H1 (cell line): ENCODE measurements around the gene SMTN. TPM values are rescaled to one million over a fixed set of nuclear protein-coding genes. Genes with fewer than 3 reads are reported as not detected.

Experiments used
- CTCF ChIA-PET: fragments of 300-600 bp; sonication (Branson Sonifier 250); formaldehyde crosslinking; loops from one replicate; lab custom pipeline; 2021; ENCODE audit not compliant: partially characterized antibody; lab: Charles Lee
- POLR2A ChIA-PET: fragments of 300-600 bp; sonication (Branson Sonifier 250); formaldehyde crosslinking; loops from one replicate; lab custom pipeline; 2021; ENCODE audit warnings: inconsistent platforms; ENCODE audit not compliant: partially characterized antibody; lab: Charles Lee
- DNase-seq, 2 experiments: peaks; one replicate each; pipeline versions ENCODE4 v3.0.0 to v3.0.0-alpha.2; 2010 to 2022; ENCODE audit warnings: low spot score in 2 of 2, low read depth in 1 of 2, mixed read lengths in 1 of 2
- FAIRE-seq: peaks from 2 replicates; lab custom pipeline; 2011; peaks lifted over from hg19 to GRCh38; lab: Jason Lieb, UNC
- H2AFZ ChIP-seq: 2 replicates; pipeline ENCODE4 v1.8.1; 2012; ENCODE audit warnings: low read length, inconsistent platforms
- H2AK5ac ChIP-seq: 2 replicates; pipeline ENCODE4 v1.6.1; 2013; ENCODE audit warnings: low read depth, low read length
- H2BK120ac ChIP-seq: replicated peaks from 2 replicates; pipeline ENCODE3; 2013; ENCODE audit warnings: low read depth, low read length, inconsistent platforms
- H2BK12ac ChIP-seq: 2 replicates; pipeline ENCODE4 v1.6.1; 2013; ENCODE audit warnings: low read depth, low read length
- H2BK15ac ChIP-seq: 2 replicates; pipeline ENCODE4 v1.6.1; 2013; ENCODE audit warnings: low read length
- H2BK20ac ChIP-seq: 2 replicates; pipeline ENCODE4 v1.6.1; 2013; ENCODE audit warnings: low read length
- H2BK5ac ChIP-seq: 2 replicates; pipeline ENCODE4 v1.6.1; 2013; ENCODE audit warnings: low read depth, low read length
- H3K14ac ChIP-seq: 2 replicates; pipeline ENCODE4 v1.6.1; 2013; ENCODE audit warnings: inconsistent platforms; ENCODE audit not compliant: insufficient read length
- H3K18ac ChIP-seq: 2 replicates; pipeline ENCODE4 v1.6.1; 2013; ENCODE audit warnings: low read length; ENCODE audit errors: extremely low read depth
- H3K23ac ChIP-seq: 2 replicates; pipeline ENCODE4 v1.6.1; 2013; ENCODE audit warnings: inconsistent platforms; ENCODE audit not compliant: insufficient read length
- H3K23me2 ChIP-seq: 2 replicates; pipeline ENCODE4 v1.6.1; 2013; ENCODE audit warnings: low read depth, low read length
- H3K27ac ChIP-seq: 2 replicates; pipeline ENCODE4 v1.6.1; 2011; ENCODE audit warnings: low read depth, low read length, inconsistent platforms
- H3K27me3 ChIP-seq, 4 experiments: replicated peaks in 1 of 4; 1 replicate in 1 of 4; 2 replicates in 3 of 4; pipeline versions ENCODE4 v1.6.1 to v1.8.1; 2011 to 2013; ENCODE audit warnings: low read length in 3 of 4, mild to moderate bottlenecking in 3 of 4, inconsistent platforms in 2 of 4, mixed read lengths in 2 of 4, moderate library complexity in 1 of 4; ENCODE audit not compliant: control insufficient read depth in 3 of 4, insufficient read depth in 3 of 4; ENCODE audit errors: extremely low read depth in 1 of 4
- H3K36me3 ChIP-seq, 4 experiments: 2 replicates each; pipeline versions ENCODE4 v1.6.1 to v1.8.1; 2011 to 2013; ENCODE audit warnings: mild to moderate bottlenecking in 4 of 4, low read length in 3 of 4, moderate library complexity in 2 of 4, control low read depth in 1 of 4, inconsistent platforms in 1 of 4; ENCODE audit not compliant: insufficient read depth in 4 of 4, control insufficient read depth in 2 of 4
- H3K4ac ChIP-seq: replicated peaks from 2 replicates; pipeline ENCODE3; 2013; ENCODE audit warnings: low read length, low read depth, mixed read lengths, inconsistent platforms; ENCODE audit not compliant: insufficient read length
- H3K4me1 ChIP-seq, 4 experiments: replicated peaks in 1 of 4; 1 replicate in 1 of 4; 2 replicates in 3 of 4; pipeline versions ENCODE4 v1.6.1 to v1.8.1; 2011 to 2013; ENCODE audit warnings: low read length in 3 of 4, inconsistent platforms in 2 of 4, mixed read lengths in 1 of 4; ENCODE audit not compliant: insufficient read depth in 4 of 4, control insufficient read depth in 3 of 4
- H3K4me2 ChIP-seq, 2 experiments: 2 replicates each; pipeline versions ENCODE4 v1.6.1 to v1.8.1; 2011 to 2013; ENCODE audit warnings: low read depth in 2 of 2, low read length in 2 of 2, control low read depth in 1 of 2, inconsistent platforms in 1 of 2, mild to moderate bottlenecking in 1 of 2; ENCODE audit not compliant: insufficient read depth in 1 of 2
- H3K4me3 ChIP-seq, 4 experiments: fragments of 200-600, 300-600 bp in 1 of 4; sonication (generic), shearing (Covaris generic), sonication (Bioruptor Twin) in 1 of 4; 2 replicates each; pipeline versions ENCODE4 v1.5.1 to v1.8.1; 2011 to 2016; ENCODE audit warnings: low read length in 4 of 4, low read depth in 3 of 4, control low read depth in 2 of 4, inconsistent platforms in 2 of 4, mild to moderate bottlenecking in 2 of 4, mixed read lengths in 1 of 4, moderate library complexity in 1 of 4; ENCODE audit not compliant: insufficient read depth in 2 of 4; ENCODE audit errors: extremely low read depth in 1 of 4
- H3K56ac ChIP-seq: replicated peaks from 2 replicates; pipeline ENCODE3; 2013; ENCODE audit warnings: low read depth, mild to moderate bottlenecking, mixed read lengths, low read length, inconsistent platforms; ENCODE audit not compliant: insufficient read length
- H3K79me1 ChIP-seq: 2 replicates; pipeline ENCODE4 v1.6.1; 2013; ENCODE audit warnings: low read depth, low read length, control low read depth
- H3K79me2 ChIP-seq, 2 experiments: 2 replicates each; pipeline versions ENCODE4 v1.6.1 to v1.8.1; 2012 to 2013; ENCODE audit warnings: low read length in 2 of 2, mild to moderate bottlenecking in 2 of 2, inconsistent platforms in 1 of 2; ENCODE audit not compliant: insufficient read depth in 2 of 2, control insufficient read depth in 1 of 2
- H3K9ac ChIP-seq, 4 experiments: replicated peaks in 1 of 4; 1 replicate in 1 of 4; 2 replicates in 3 of 4; pipeline versions ENCODE4 v1.6.1 to v1.8.1; 2011 to 2013; ENCODE audit warnings: low read depth in 3 of 4, low read length in 3 of 4, control low read depth in 2 of 4, mild to moderate bottlenecking in 2 of 4, moderate library complexity in 2 of 4, inconsistent platforms in 1 of 4; ENCODE audit errors: extremely low read depth in 1 of 4
- H3K9me3 ChIP-seq, 2 experiments: 2 replicates each; pipeline versions ENCODE4 v1.6.1 to v1.8.1; 2012 to 2013; ENCODE audit warnings: mild to moderate bottlenecking in 2 of 2, moderate library complexity in 2 of 2, control low read depth in 1 of 2, inconsistent platforms in 1 of 2, low read depth in 1 of 2, low read length in 1 of 2, mixed read lengths in 1 of 2; ENCODE audit not compliant: insufficient read depth in 2 of 2
- H4K20me1 ChIP-seq, 2 experiments: replicated peaks in 1 of 2; 2 replicates each; pipeline versions ENCODE3 to v1.8.1; 2011 to 2013; ENCODE audit warnings: inconsistent platforms in 2 of 2, low read length in 2 of 2, mild to moderate bottlenecking in 1 of 2; ENCODE audit not compliant: insufficient read depth in 2 of 2, control insufficient read depth in 1 of 2
- H4K5ac ChIP-seq: 2 replicates; pipeline ENCODE4 v1.6.1; 2013; ENCODE audit warnings: low read length, low read depth, mixed read lengths, inconsistent platforms; ENCODE audit not compliant: insufficient read length
- H4K8ac ChIP-seq: 2 replicates; pipeline ENCODE4 v1.8.0; 2013; ENCODE audit warnings: mild to moderate bottlenecking, moderate library complexity, low read length, inconsistent platforms; ENCODE audit not compliant: insufficient read depth; ENCODE audit errors: extremely low read depth
- H4K91ac ChIP-seq: replicated peaks from 2 replicates; pipeline ENCODE3; 2013; ENCODE audit warnings: low read length, mixed read lengths, inconsistent platforms; ENCODE audit not compliant: insufficient read length
- BCL11A ChIP-seq, 2 experiments: IDR thresholded peaks; one replicate each; pipeline ENCODE4 v1.6.1; 2011; ENCODE audit warnings: low read depth in 2 of 2, low read length in 2 of 2, mild to moderate bottlenecking in 2 of 2
- CREB1 ChIP-seq: IDR thresholded peaks from 2 replicates; pipeline ENCODE4 v1.6.1; 2012; ENCODE audit warnings: inconsistent platforms
- NRF1 ChIP-seq: IDR thresholded peaks from 2 replicates; pipeline ENCODE4 v1.6.1; 2011; ENCODE audit warnings: mild to moderate bottlenecking, low read depth, low read length, improper control_type of control experiment
- POLR2AphosphoS5 ChIP-seq: IDR thresholded peaks from 2 replicates; pipeline ENCODE4 v1.6.1; 2011; ENCODE audit warnings: low read depth, low read length
- RBBP5 ChIP-seq: IDR thresholded peaks from 2 replicates; pipeline ENCODE4 v1.7.1; 2012; ENCODE audit warnings: low read depth, mild to moderate bottlenecking, inconsistent platforms, low read length, moderate library complexity, borderline replicate concordance
- RFX5 ChIP-seq: IDR thresholded peaks from 2 replicates; pipeline ENCODE4 v1.6.1; 2011; ENCODE audit warnings: low read depth, low read length, improper control_type of control experiment, borderline replicate concordance
- RXRA ChIP-seq: IDR thresholded peaks from 2 replicates; pipeline ENCODE4 v1.6.1; 2011; ENCODE audit warnings: low read depth, mild to moderate bottlenecking, low read length, moderate library complexity; ENCODE audit not compliant: insufficient read depth
- SAP30 ChIP-seq: fragments of 300-600 bp; sonication (generic); IDR thresholded peaks from 2 replicates; pipeline ENCODE4 v1.7.1; 2012; ENCODE audit warnings: low read length, moderate library complexity, mild to moderate bottlenecking, inconsistent platforms; ENCODE audit not compliant: insufficient read depth, insufficient replicate concordance
- SIN3A ChIP-seq, 2 experiments: IDR thresholded peaks in 1 of 2; conservative IDR thresholded peaks in 1 of 2; 2 replicates each; pipeline ENCODE4 v1.6.1; 2011 to 2012; ENCODE audit warnings: low read length in 2 of 2, improper control_type of control experiment in 1 of 2, low read depth in 1 of 2, mild to moderate bottlenecking in 1 of 2
- TBP ChIP-seq: IDR thresholded peaks from 2 replicates; pipeline ENCODE4 v1.6.1; 2011; ENCODE audit warnings: low read depth, low read length, improper control_type of control experiment
- ZNF274 ChIP-seq: IDR thresholded peaks from 2 replicates; pipeline ENCODE4 v1.7.0; 2012; ENCODE audit warnings: low read length, borderline replicate concordance; ENCODE audit errors: extremely low read depth
- WGBS, 2 experiments: shearing (Covaris generic) in 1 of 2; methylation state at CpG; one replicate each; pipeline versions ENCODE4 v1.1.6 to v1.1.7; 2013 to 2015; ENCODE audit warnings: low lambda C conversion rate in 2 of 2, mixed read lengths in 2 of 2, inconsistent platforms in 1 of 2, low coverage in 1 of 2, missing lambda C conversion rate in 1 of 2; ENCODE audit not compliant: insufficient replicate concordance in 2 of 2, insufficient coverage in 1 of 2, insufficient read length in 1 of 2; ENCODE audit errors: extremely low coverage in 1 of 2, missing lambda C conversion rate in 1 of 2; 5-methylcytosine and 5-hydroxymethylcytosine counted together
- polyA plus RNA-seq, 7 experiments: library from polyadenylated mRNA; depleted of rRNA in 3 of 7; stranded (reverse) in 5 of 7; unstranded in 2 of 7; fragments of >200 nt in 5 of 7; fragments of 200-250 nt in 2 of 7; gene quantifications; 1 replicate in 5 of 7; 2 replicates in 1 of 7; 4 replicates in 1 of 7; pipeline versions ENCODE4 v1.2.1 to v1.2.3, GENCODE V29; 2011 to 2013; ENCODE audit warnings: missing spikeins in 2 of 7, mixed read lengths in 2 of 7
- total RNA-seq: library from RNA; stranded (reverse); fragmentation: NEBNext Ultra II Directional; extraction: Animal tissue kit (Norgen Biotek cat#: 25700); gene quantifications from 2 replicates; pipeline ENCODE4 v1.2.1, GENCODE V29; 2021
- TF ChIP-seq, protein P1 (sequence below): IDR thresholded peaks from 2 replicates; pipeline ENCODE4 v1.6.1; 2011; ENCODE audit warnings: low read depth, mild to moderate bottlenecking, low read length; ENCODE audit not compliant: insufficient read depth

The SMTN gene
- total and polyA plus RNA-seq, 2 of the 8 experiments (the other 6 are each of a cell fraction or from before 2014, with no cell fraction given) = 12.3 to 20.8 TPM

DNA sequence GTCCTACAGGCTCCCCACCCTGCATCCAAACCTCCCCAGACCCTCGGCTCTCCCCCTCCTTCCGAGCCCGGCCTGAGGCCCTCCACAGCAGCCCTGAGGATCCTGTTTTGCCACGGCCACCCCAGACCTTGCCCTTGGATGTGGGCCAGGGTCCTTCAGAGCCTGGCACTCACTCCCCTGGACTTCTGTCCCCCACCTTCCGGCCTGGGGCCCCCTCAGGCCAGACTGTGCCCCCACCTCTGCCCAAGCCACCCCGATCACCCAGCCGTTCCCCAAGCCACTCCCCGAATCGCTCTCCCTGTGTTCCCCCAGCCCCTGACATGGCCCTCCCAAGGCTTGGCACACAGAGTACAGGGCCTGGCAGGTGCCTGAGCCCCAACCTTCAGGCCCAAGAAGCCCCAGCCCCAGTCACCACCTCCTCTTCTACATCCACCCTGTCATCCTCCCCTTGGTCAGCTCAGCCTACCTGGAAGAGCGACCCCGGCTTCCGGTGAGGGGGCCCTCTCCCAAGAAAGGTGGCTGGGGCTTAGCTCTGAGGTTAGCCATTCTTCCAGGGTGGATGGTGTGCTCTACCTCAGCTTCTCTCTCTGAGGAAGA lies 44.5 kb downstream of the SMTN start:
- H3K4me1 ChIP-seq = peaks cover 0 to 29% (median 12%) of the 10 kb centered on the region in 4 experiments; a peak in 6 of 7 replicates
- H3K4me2 ChIP-seq = no peak overlapping the region
- CTCF ChIA-PET = interaction anchor here (1.3 to 1.6 kb wide), 2 partner anchors 15 to 21 kb away, joined by 6 to 8 read pairs; partner anchors contain the start of gene PLA2G3
- H2BK5ac ChIP-seq = no peak overlapping the region
- no peak overlapping the region for H3K4me3 ChIP-seq
- no peaks in the 10 kb centered on the region for H3K9me3 ChIP-seq
- POLR2A ChIA-PET = interaction anchor here (0.9 to 1.4 kb wide), 4 partner anchors 10 to 22 kb away, joined by 3 to 4 read pairs (median 4); partner anchors contain the start of gene PLA2G3
- no peak for FAIRE-seq
- H4K20me1 ChIP-seq = no peaks in the 10 kb centered on the region
- H3K79me1 ChIP-seq = no peaks in the 10 kb centered on the region
- no peak overlapping the region for H4K8ac ChIP-seq
- H2AK5ac ChIP-seq = no peak overlapping the region
- no peak overlapping the region for H3K9ac ChIP-seq
- no peak overlapping the region for H3K4ac ChIP-seq
- DNase-seq = no peak
- no peaks in the 10 kb centered on the region for H3K27me3 ChIP-seq
- 88% methylated on average over 11 of the region's 12 CpGs; no CpG with 5 or more reads in 1 of the 2 experiments for WGBS, 2 experiments
- no peak overlapping the region for H2BK120ac ChIP-seq
- H4K91ac ChIP-seq = no peak overlapping the region
- no peak overlapping the region for H3K23ac ChIP-seq
- H3K56ac ChIP-seq = no peak overlapping the region
- H2BK15ac ChIP-seq = no peak overlapping the region
- no peak overlapping the region for H3K14ac ChIP-seq
- H3K18ac ChIP-seq = no peak overlapping the region
- no peaks in the 10 kb centered on the region for H3K36me3 ChIP-seq
- no peak overlapping the region for H2BK12ac ChIP-seq
- H2AFZ ChIP-seq = no peak overlapping the region
- H3K79me2 ChIP-seq = no peaks in the 10 kb centered on the region
- H3K27ac ChIP-seq = no peak overlapping the region
- H3K23me2 ChIP-seq = no peaks in the 10 kb centered on the region; the same call in 1 of the 2 replicates
- H4K5ac ChIP-seq = no peak overlapping the region
- no peak overlapping the region for H2BK20ac ChIP-seq
- TF ChIP-seq RXRA (no peak), SAP30 (no peak), SIN3A (conservative IDR thresholded peaks at IDR 0.05 in 1 of 2, IDR thresholded peaks at IDR 0.05 in 1 of 2; ENCODE audit: low read depth in 1 of 2, low read length in 2 of 2) (no peak), RFX5 (no peak), TBP (no peak), NRF1 (no peak), RBBP5 (no peak), POLR2AphosphoS5 (no peak), ZNF274 (no peak), BCL11A (IDR thresholded peaks at IDR 0.05; ENCODE audit: low read depth in 2 of 2, low read length in 2 of 2) (no peak), CREB1 (no peak)
- TF ChIP-seq, protein P1, sequence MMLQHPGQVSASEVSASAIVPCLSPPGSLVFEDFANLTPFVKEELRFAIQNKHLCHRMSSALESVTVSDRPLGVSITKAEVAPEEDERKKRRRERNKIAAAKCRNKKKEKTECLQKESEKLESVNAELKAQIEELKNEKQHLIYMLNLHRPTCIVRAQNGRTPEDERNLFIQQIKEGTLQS = no peak
